Lung (tissue), 12 donors: ENCODE measurements around the gene STK32A. TPM values are rescaled to one million over a fixed set of nuclear protein-coding genes. Genes with fewer than 3 reads are reported as not detected.

Experiments used
- ATAC-seq: fragments of 200-7000 bp; cut with Tn5 transposase; one replicate; pipeline ENCODE4 v1.9.1; 2020; ENCODE audit warnings: moderate number of reproducible peaks; ENCODE audit not compliant: insufficient read depth, low FRiP score
- DNase-seq, 3 donors: peaks; one replicate each; pipeline ENCODE4 v3.0.0-alpha.2; 2013 to 2017
- H3K27ac ChIP-seq, 2 donors: one replicate each; pipeline ENCODE4 v1.5.1; 2013; ENCODE audit warnings: mild to moderate bottlenecking in 2 of 2, moderate library complexity in 2 of 2, control low read depth in 1 of 2, inconsistent platforms in 1 of 2, low read depth in 1 of 2, low read length in 1 of 2
- H3K27me3 ChIP-seq, 3 donors: one replicate each; pipeline ENCODE4 v1.5.1; 2013; ENCODE audit warnings: low read length in 2 of 3; ENCODE audit not compliant: control insufficient read depth in 3 of 3, insufficient read depth in 3 of 3
- H3K36me3 ChIP-seq, 4 donors: one replicate each; pipeline ENCODE4 v1.5.1; 2013; ENCODE audit warnings: low read length in 4 of 4, mild to moderate bottlenecking in 1 of 4, moderate library complexity in 1 of 4; ENCODE audit not compliant: control insufficient read depth in 4 of 4, insufficient read depth in 4 of 4
- H3K4me1 ChIP-seq, 5 donors: one replicate each; pipeline ENCODE4 v1.5.1; 2013; ENCODE audit warnings: low read length in 5 of 5, mild to moderate bottlenecking in 2 of 5, moderate library complexity in 1 of 5; ENCODE audit not compliant: control insufficient read depth in 5 of 5, insufficient read depth in 5 of 5
- H3K4me3 ChIP-seq: one replicate; pipeline ENCODE4 v1.5.1; 2013; ENCODE audit warnings: mild to moderate bottlenecking, control low read depth, moderate library complexity
- H3K9ac ChIP-seq, 2 donors: one replicate each; pipeline ENCODE4 v1.5.1; 2013; ENCODE audit warnings: low read length in 2 of 2, control low read depth in 1 of 2; ENCODE audit not compliant: insufficient read depth in 1 of 2
- H3K9me3 ChIP-seq, 4 donors: one replicate each; pipeline ENCODE4 v1.5.1; 2013; ENCODE audit warnings: low read length in 3 of 4, mild to moderate bottlenecking in 1 of 4, moderate library complexity in 1 of 4; ENCODE audit not compliant: control insufficient read depth in 4 of 4, insufficient read depth in 3 of 4
- CTCF ChIP-seq: IDR thresholded peaks from 2 replicates; pipeline ENCODE4 v1.5.1; 2012; ENCODE audit warnings: mild to moderate bottlenecking; ENCODE audit errors: control extremely low read depth, extremely low read depth
- WGBS, 2 donors: extraction: QIAGEN DNeasy Blood & Tissue Kit; methylation state at CpG; one replicate each; pipeline ENCODE4 v1.1.7; 2013; 5-methylcytosine and 5-hydroxymethylcytosine counted together
- polyA plus RNA-seq, 2 donors: library from polyadenylated mRNA; stranded (reverse); fragments of 200-250 nt; gene quantifications; one replicate each; pipeline ENCODE4 v1.2.1, GENCODE V29; 2013
- total RNA-seq, 2 donors: library from RNA; depleted of rRNA in 1 of 2; stranded (reverse); fragments of >200 nt in 1 of 2; gene quantifications; one replicate each; pipeline ENCODE4 v1.2.1, GENCODE V29; 2014 to 2021
- donor health status: control.
- donor health status: control.
- donor health status: Bipolar disorder and iron deficiency.
- donor health status: healthy.
- donor health status: DM: yes; HTN: yes; CAD: no.

STK32A gene
- total and polyA plus RNA-seq, 4 donors = 1.1 to 8.7 (median 4.6) TPM

DNA sequence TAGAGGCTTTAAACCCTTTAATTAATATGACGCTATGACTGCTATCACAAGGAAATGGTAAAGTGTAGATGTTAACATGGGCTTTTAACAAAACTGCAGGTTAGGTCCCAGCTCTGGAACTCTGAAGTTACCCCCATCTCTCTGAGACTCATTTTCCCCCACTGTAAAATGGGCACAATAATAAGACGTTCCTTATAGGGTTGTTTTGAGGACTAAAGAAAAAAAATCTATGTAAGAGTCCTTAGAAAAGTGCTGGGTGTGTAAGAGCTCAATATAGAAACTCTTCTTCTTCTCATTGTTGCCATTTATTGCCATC, 45.8 kb upstream of the STK32A start:
- no peak for TF ChIP-seq CTCF
- Histone ChIP-seq H3K4me3 (no peak overlapping the region), H3K36me3 (no peaks in the 10 kb centered on the region), H3K9me3 (no peaks in the 10 kb centered on the region), H3K9ac (no peak overlapping the region), H3K27me3 (no peaks in the 10 kb centered on the region), H3K4me1 (no peaks in the 10 kb centered on the region), H3K27ac (no peak overlapping the region)
- 7 to 19% methylated on average over 2 of the region's 2 CpGs for WGBS, 2 donors
- DNase-seq = no peak
- ATAC-seq = no peak

DNA sequence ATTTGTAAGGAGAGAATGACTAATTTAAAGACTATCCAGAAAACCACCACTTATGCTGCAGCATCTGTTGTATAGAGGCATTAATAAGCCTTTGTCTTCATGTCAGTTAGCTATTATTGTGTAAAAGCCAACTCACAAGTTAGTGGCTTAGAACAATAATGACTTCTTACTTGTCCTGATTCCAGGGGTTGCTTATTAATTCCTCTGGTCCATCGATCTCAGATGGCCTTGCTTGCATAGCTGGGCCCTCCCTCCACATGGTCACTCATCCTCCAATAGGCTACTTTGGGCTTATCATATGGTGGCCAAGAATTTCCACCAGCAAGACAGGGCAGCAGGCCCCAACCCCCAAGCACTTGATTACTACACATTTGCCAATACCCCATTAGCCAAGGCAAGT, 44.5 kb upstream of the STK32A start:
- no peaks in the 10 kb centered on the region for H3K4me1 ChIP-seq
- TF ChIP-seq CTCF = no peak
- no peak overlapping the region for H3K27ac ChIP-seq
- no peak overlapping the region for H3K9ac ChIP-seq
- no peaks in the 10 kb centered on the region for H3K27me3 ChIP-seq
- H3K36me3 ChIP-seq = no peaks in the 10 kb centered on the region
- H3K4me3 ChIP-seq = no peak overlapping the region
- no peaks in the 10 kb centered on the region for H3K9me3 ChIP-seq
- ATAC-seq (no peak), DNase-seq (no peak)
- WGBS, 2 donors = 56 to 81% methylated on average over 1 of the region's 1 CpG

DNA sequence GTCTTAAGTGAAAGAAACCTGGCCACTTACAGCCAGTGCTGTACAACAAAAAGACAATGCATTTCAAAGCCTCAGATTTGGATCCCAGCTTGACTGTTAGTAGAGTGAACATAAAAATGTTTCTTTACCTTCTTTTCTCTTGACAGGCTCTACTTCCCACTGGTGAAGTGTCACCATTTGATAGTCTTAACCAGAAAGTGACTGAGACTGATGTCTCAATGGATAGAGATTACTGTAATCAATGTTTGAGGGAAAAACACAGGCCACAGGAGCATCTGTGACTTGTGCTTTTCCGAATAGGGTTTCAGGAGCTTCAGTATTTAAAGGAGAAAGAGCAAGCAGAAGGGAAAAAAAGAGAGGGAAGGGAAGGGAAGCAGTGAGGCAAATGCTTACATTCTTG, 41.7 kb upstream of the STK32A start:
- no peaks in the 10 kb centered on the region for H3K27me3 ChIP-seq
- WGBS, 2 donors = 78 to 83% methylated on average over 1 of the region's 1 CpG
- H3K4me3 ChIP-seq = no peak overlapping the region
- H3K4me1 ChIP-seq = no peaks in the 10 kb centered on the region
- H3K9me3 ChIP-seq = no peaks in the 10 kb centered on the region
- TF ChIP-seq CTCF = no peak
- H3K36me3 ChIP-seq = no peaks in the 10 kb centered on the region
- H3K27ac ChIP-seq = no peak overlapping the region
- ATAC-seq (no peak), DNase-seq (no peak)
- H3K9ac ChIP-seq = no peak overlapping the region

- no peaks in the 10 kb centered on the region for H3K4me1 ChIP-seq
- no peak for TF ChIP-seq CTCF
- H3K9me3 ChIP-seq = no peaks in the 10 kb centered on the region
- H3K9ac ChIP-seq = no peak overlapping the region
- no peaks in the 10 kb centered on the region for H3K36me3 ChIP-seq
- ATAC-seq = no peak
- WGBS, 2 donors = 66 to 83% methylated on average over 5 of the region's 5 CpGs
- H3K4me3 ChIP-seq = no peak overlapping the region
- H3K27ac ChIP-seq = no peak overlapping the region
- H3K27me3 ChIP-seq = no peaks in the 10 kb centered on the region
- DNase-seq = no peak
Observed at GRCh38 chr5:147200004-147200403, 34.8 kb upstream of the STK32A start.
